Adipose tissue (tissue), 3 donors: ENCODE data around the gene SH3BGR. TPM values are rescaled to one million over a fixed set of nuclear protein-coding genes. Genes with fewer than 3 reads are reported as not detected.
"Not testable (repeated sequence)": the region's sequence is repeated elsewhere in the genome, so short reads cannot be mapped to it uniquely, and the experiment has no call there.

Experiments
- H3K27ac ChIP-seq: one replicate; pipeline ENCODE4 v1.5.1; 2013; ENCODE audit warnings: low read depth, low read length
- WGBS, 3 donors: extraction: QIAGEN DNeasy Blood & Tissue Kit; methylation state at CpG; one replicate each; pipeline ENCODE4 v1.1.7; 2013; 5-methylcytosine and 5-hydroxymethylcytosine counted together
- polyA plus RNA-seq, 3 donors: library from polyadenylated mRNA; stranded (reverse); fragments of 200-250 nt; gene quantifications; one replicate each; pipeline ENCODE4 v1.2.3, GENCODE V29; 2013
- donor health status: healthy with polysubstance abuse.
- donor health status: Bipolar disorder and iron deficiency.
- donor health status: healthy.

Gene SH3BGR
- 1 to 10 TPM; 2.5 to 4.4 (median 3.5) TPM for polyA plus RNA-seq

GRCh38 chr21:39451332-39452206, at the start of gene SH3BGR:
Gene SH3BGR, plus strand, starts transcription at chr21:39451970. Its CDS starts 127 bp downstream, at chr21:39452097.
- H3K27ac ChIP-seq, result no peak within 1 kb of the TSS
- WGBS, 3 donors, result 36 to 71% (median 59%) methylated on average over 15 of the region's 15 CpGs

- 95 to 99% (median 98%) methylated on average over 2 of the region's 2 CpGs for WGBS, 3 donors
- no peak overlapping the region for H3K27ac ChIP-seq
Observed at GRCh38 chr21:39406065-39406464, 45.7 kb upstream of the SH3BGR start.

- WGBS, 3 donors, result 96 to 98% (median 97%) methylated on average over 5 of the region's 5 CpGs
- not testable (repeated sequence) for H3K27ac ChIP-seq
Observed at GRCh38 chr21:39419204-39419603, 32.6 kb upstream of the SH3BGR start.

- no peak overlapping the region for H3K27ac ChIP-seq
- WGBS, 3 donors, result 61 to 67% (median 63%) methylated on average over 5 of the region's 5 CpGs
Observed at GRCh38 chr21:39422527-39423241, 29.1 kb upstream of the SH3BGR start.

DNA sequence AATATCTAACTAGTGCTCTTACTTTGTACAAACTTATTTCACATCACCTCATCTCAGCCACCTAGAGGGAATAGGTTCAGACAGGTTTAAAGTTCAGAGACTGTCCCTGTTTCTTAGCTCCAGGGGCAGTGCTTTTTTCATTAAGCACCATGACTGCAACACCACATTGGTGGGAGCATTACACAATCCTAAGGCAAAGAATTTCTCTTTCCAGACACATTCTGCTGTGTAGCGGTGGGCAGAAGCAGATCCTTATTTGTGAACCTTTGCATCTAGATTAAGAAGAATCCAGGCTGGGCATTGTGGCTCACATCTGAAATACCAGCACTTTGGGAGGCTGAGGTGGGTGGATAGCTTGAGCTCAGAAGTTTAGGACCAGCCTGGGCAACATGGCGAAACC, 22.3 kb upstream of the SH3BGR start:
- no peak overlapping the region for H3K27ac ChIP-seq
- 50 to 89% (median 80%) methylated on average over 2 of the region's 2 CpGs for WGBS, 3 donors

DNA sequence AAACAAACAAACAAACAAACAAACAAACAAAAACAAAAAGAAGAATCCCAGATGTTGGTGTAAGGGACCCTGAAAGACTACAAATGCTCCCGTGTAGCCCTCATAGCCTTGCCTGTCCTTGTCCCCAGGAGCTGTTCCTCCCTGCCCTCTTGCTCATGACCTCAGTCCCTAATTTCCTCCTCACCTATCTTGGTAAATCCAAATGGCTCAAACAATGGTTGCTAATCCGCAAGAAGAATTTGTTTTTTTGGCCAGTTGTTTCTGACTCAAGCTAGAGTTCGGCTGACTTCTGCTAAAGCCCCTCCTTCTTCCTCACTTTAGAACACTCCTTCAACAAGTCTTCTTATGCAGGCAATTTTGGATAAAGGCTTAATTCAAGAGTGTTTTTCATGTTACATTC, 21.8 kb upstream of the SH3BGR start:
- H3K27ac ChIP-seq, result no peak overlapping the region
- 83 to 90% (median 86%) methylated on average over 3 of the region's 3 CpGs for WGBS, 3 donors

- H3K27ac ChIP-seq, result no peak overlapping the region
- 66 to 75% (median 69%) methylated on average over 4 of the region's 4 CpGs for WGBS, 3 donors
Observed at GRCh38 chr21:39430457-39430856, 21.3 kb upstream of the SH3BGR start.

GRCh38 chr21:39430954-39431353, 20.8 kb upstream of the SH3BGR start:
- 71 to 85% (median 84%) methylated on average over 2 of the region's 2 CpGs for WGBS, 3 donors
- H3K27ac ChIP-seq, result no peak overlapping the region

DNA sequence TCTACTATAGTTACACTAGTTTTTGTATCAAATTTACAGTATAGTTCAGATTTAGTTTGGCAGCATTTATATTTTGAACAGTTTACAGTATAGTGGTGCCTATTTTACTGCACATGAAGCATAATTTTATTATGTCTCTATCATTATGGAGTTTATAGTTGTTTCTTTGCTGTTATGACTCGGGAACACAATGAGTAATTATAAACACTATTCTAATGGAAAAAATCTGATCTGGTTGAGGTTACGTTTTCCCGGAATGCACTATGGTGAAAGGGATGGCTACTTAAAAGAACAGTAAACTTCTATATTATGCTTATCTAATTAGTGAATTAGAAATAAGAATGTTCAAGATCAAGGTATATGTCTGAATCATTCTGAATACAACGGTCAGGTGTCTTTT, 16.8 kb upstream of the SH3BGR start:
- WGBS, 3 donors, result 65 to 82% (median 66%) methylated on average over 4 of the region's 4 CpGs
- no peak overlapping the region for H3K27ac ChIP-seq

GRCh38 chr21:39439232-39439631, 12.5 kb upstream of the SH3BGR start:
- WGBS, 3 donors, result 31 to 48% (median 36%) methylated on average over 1 of the region's 1 CpG
- no peak overlapping the region for H3K27ac ChIP-seq

GRCh38 chr21:39441502-39442475, 10.0 kb upstream of the SH3BGR start:
- no peak overlapping the region for H3K27ac ChIP-seq
- WGBS, 3 donors, result 42 to 53% (median 48%) methylated on average over 13 of the region's 13 CpGs

DNA sequence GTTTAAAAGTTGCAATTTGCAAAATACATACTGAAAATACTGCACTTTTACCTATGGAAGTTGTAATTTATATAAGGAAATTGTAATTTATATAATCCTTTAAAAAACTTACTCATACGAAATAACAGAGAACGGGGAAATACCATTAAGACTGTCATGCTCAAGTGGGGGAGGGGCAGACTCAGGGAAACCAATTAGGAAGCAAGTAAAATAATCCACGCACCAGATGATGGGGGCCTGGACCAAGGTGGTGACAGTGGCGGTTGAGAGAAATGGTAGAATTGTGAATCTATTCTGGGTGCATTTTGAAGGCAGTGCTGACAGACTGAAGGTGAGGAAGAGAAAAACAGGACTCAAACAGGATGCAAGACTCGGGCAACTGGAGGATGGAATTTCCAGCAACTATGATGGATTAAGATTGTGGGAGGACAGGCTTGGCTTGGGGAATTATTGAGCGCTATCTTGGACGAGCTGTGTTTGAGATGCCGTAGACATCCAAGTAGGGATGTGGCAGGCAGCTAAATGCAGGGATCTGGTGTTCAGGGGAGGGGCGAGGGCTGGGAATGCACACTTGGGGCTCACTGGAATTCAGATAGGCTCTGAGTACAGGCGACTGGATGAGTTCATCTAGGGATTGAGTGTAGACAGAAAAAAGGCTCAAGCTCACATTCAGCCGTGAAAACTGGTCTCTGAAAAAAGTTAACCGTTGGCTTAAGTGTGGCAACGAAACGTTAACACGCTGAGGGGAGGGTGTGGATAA, 7.2 kb upstream of the SH3BGR start:
- H3K27ac ChIP-seq, result peak overlapping the region; percentile 7
- 12 to 15% (median 14%) methylated on average over 15 of the region's 15 CpGs for WGBS, 3 donors

GRCh38 chr21:39445321-39446269, 6.2 kb upstream of the SH3BGR start, which contains the start of gene LCA5L:
Gene LCA5L, minus strand, starts transcription at chr21:39445778. Its CDS starts 17,285 bp downstream, at chr21:39428493.
- H3K27ac ChIP-seq, result peak within 1 kb of the TSS; percentile 7
- 0% methylated on average over 76 to 83 of the region's 83 CpGs for WGBS, 3 donors

- H3K27ac ChIP-seq, result no peak overlapping the region
- WGBS, 3 donors, result 97 to 99% (median 98%) methylated on average over 7 of the region's 7 CpGs
Observed at GRCh38 chr21:39447264-39447663, 4.5 kb upstream of the SH3BGR start.

DNA sequence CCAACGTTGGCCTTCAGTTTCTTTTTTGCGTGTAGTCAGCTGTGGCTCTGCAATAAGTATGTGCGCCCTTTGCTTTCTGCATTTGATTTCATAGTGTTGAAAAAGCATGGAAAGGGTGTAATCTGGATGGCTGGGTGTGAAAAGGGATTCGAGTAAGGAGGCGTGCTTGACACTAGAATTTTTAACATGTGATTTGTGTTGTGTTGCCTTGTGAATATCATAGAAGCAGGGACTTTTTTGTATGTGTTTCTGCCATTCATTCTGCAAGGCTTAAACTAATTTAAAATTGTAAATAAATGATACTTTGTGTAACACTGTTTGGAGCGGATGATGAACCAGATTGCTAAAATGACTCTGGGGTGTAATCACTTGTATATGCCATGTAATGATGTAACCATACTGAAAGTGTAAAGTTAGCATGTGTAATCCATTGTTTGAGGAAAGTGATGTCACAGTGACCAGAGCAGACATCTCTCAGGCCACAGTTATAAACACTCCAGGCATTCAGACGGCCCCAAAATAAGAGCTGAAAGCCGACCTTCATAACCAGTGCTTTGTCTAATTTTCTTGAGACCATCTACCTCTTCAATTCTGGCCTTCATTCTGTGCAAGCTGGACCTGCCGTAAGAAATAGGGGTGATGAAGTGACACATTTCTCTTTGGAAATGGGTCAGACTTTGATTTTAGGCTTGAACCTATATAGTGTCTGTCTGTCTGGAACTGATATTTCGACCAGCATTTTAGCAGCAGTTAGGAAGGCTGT, 618 bp downstream of the SH3BGR start:
- WGBS, 3 donors, result 60 to 74% (median 64%) methylated on average over 10 of the region's 10 CpGs
- H3K27ac ChIP-seq, result no peak overlapping the region

GRCh38 chr21:39452970-39453342, 1.2 kb downstream of the SH3BGR start:
- 88 to 92% (median 90%) methylated on average over 6 of the region's 6 CpGs for WGBS, 3 donors
- no peak overlapping the region for H3K27ac ChIP-seq
